ENCODE measurements around the gene OLFM3. TPM values are rescaled to one million over a fixed set of nuclear protein-coding genes. Genes with fewer than 3 reads are reported as not detected.

OLFM3 gene
- total RNA-seq, 2 experiments from 2014 or later: not detected

GRCh38 chr1:101928829-101929228 lies 67.9 kb downstream of the OLFM3 start:
- Mint-ChIP-seq H3K27ac (no peak overlapping the region), H3K9me3 (ENCODE audit: low read depth) (peaks cover 2% of the 10 kb centered on the region), H3K4me1 (no peaks in the 10 kb centered on the region), H3K27me3 (no peaks in the 10 kb centered on the region), H3K4me3 (no peak overlapping the region), H3K36me3 (no peaks in the 10 kb centered on the region)
- ATAC-seq (no peak), DNase-seq (no peak)
- CTCF ChIA-PET: no interaction called here

- CTCF ChIA-PET: no interaction called here
Measured at GRCh38 chr1:101924700-101925099, 72.0 kb downstream of the OLFM3 start.

GRCh38 chr1:101920577-101920976 lies 76.1 kb downstream of the OLFM3 start:
- Mint-ChIP-seq H3K27me3 (no peaks in the 10 kb centered on the region), H3K9me3 (ENCODE audit: low read depth) (no peaks in the 10 kb centered on the region), H3K4me3 (no peak overlapping the region), H3K27ac (no peak overlapping the region), H3K4me1 (no peaks in the 10 kb centered on the region), H3K36me3 (no peaks in the 10 kb centered on the region)
- DNase-seq: no peak
- ATAC-seq: no peak
- CTCF ChIA-PET: no interaction called here

More at GRCh38 chr1:101924700-101925099, 72.0 kb downstream of the OLFM3 start:
- no peak overlapping the region for H3K27ac Mint-ChIP-seq
- H3K9me3 Mint-ChIP-seq (ENCODE audit: low read depth): no peaks in the 10 kb centered on the region
- no peaks in the 10 kb centered on the region for H3K36me3 Mint-ChIP-seq
- H3K4me3 Mint-ChIP-seq: no peak overlapping the region
- DNase-seq (no peak), ATAC-seq (no peak)
- no peaks in the 10 kb centered on the region for H3K27me3 Mint-ChIP-seq
- no peaks in the 10 kb centered on the region for H3K4me1 Mint-ChIP-seq

GRCh38 chr1:101918277-101918676 lies 78.4 kb downstream of the OLFM3 start:
- Mint-ChIP-seq H3K27me3 (no peaks in the 10 kb centered on the region), H3K9me3 (ENCODE audit: low read depth) (no peaks in the 10 kb centered on the region), H3K4me3 (no peak overlapping the region), H3K4me1 (no peaks in the 10 kb centered on the region), H3K27ac (no peak overlapping the region), H3K36me3 (no peaks in the 10 kb centered on the region)
- CTCF ChIA-PET: no interaction called here
- ATAC-seq: no peak
- DNase-seq: no peak

DNA sequence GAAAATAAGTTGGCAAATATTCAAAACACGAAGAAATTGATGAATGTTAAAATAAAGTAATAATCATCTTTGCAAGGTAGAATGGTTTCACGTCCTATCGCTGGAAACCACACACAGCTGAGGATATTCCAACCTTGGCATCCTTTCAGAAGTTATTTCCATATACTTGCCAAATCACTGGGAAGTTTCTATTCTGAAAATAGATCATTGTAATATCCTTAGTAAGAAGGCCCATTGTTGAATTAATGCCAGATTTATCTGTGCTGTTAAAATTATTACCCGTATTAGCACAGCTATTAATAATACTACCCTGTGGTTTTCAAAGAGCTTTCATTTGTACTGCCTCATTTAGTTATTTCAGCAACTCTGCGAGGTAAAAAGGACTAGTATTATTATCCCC lies 81.1 kb downstream of the OLFM3 start:
- Mint-ChIP-seq H3K9me3 (ENCODE audit: low read depth) (no peaks in the 10 kb centered on the region), H3K4me3 (no peak overlapping the region), H3K4me1 (no peaks in the 10 kb centered on the region), H3K36me3 (no peaks in the 10 kb centered on the region), H3K27me3 (no peaks in the 10 kb centered on the region), H3K27ac (no peak overlapping the region)
- no peak for ATAC-seq
- CTCF ChIA-PET: no interaction called here
- no peak for DNase-seq

DNA sequence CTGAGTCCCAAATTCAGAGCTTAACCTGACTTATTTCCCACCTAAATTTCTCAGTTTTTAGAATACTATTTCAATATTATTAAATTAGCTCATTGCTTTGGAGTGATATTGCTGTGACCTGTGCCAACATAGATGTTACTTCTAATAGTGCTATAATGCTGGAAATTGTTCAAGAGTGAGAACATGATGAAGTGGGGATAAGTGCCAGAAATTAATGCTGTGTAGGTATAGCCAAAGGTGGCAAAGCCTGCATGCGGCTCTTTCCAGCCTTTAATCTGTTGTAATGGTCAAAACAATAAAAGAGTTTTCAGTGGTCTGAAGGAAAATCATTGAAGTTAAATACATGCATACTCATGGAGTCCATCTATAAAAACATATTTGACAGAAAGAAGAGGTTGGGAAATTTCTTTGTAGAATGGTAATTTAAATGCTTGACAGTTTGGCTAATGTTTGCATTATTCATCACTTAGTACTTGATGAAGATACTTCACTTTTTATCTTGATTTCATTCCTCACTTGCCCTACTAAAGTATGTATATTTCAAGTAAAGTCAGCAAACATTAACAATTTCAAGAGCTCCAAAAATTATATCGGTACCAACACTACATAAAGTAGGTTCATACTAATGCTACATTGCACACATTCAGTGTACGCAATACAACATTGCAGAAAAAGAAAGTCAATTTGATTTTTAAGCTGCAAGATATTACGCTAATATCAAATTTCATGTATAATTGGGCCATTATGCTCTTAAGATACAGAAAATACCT lies 82.1 kb downstream of the OLFM3 start:
- CTCF ChIA-PET: no interaction called here

GRCh38 chr1:101911894-101912293 lies 84.8 kb downstream of the OLFM3 start:
- Mint-ChIP-seq H3K9me3 (ENCODE audit: low read depth) (no peaks in the 10 kb centered on the region), H3K4me1 (no peaks in the 10 kb centered on the region), H3K4me3 (no peak overlapping the region), H3K27ac (no peak overlapping the region), H3K27me3 (no peaks in the 10 kb centered on the region), H3K36me3 (no peaks in the 10 kb centered on the region)
- no peak for ATAC-seq
- CTCF ChIA-PET: no interaction called here
- no peak for DNase-seq

More for the DNA sequence above, 82.1 kb downstream of the OLFM3 start:
- H3K4me1 Mint-ChIP-seq: no peaks in the 10 kb centered on the region
- H3K4me3 Mint-ChIP-seq: no peak overlapping the region
- ATAC-seq (no peak), DNase-seq (no peak)
- no peaks in the 10 kb centered on the region for H3K36me3 Mint-ChIP-seq
- no peaks in the 10 kb centered on the region for H3K27me3 Mint-ChIP-seq
- H3K9me3 Mint-ChIP-seq (ENCODE audit: low read depth): no peaks in the 10 kb centered on the region
- no peak overlapping the region for H3K27ac Mint-ChIP-seq

- Mint-ChIP-seq H3K4me3 (no peak overlapping the region), H3K9me3 (ENCODE audit: low read depth) (no peaks in the 10 kb centered on the region), H3K27ac (no peak overlapping the region), H3K4me1 (no peaks in the 10 kb centered on the region), H3K27me3 (no peaks in the 10 kb centered on the region), H3K36me3 (no peaks in the 10 kb centered on the region)
- CTCF ChIA-PET: no interaction called here
- DNase-seq: no peak
- ATAC-seq: no peak
Measured at GRCh38 chr1:101908980-101909379, 87.7 kb downstream of the OLFM3 start.

DNA sequence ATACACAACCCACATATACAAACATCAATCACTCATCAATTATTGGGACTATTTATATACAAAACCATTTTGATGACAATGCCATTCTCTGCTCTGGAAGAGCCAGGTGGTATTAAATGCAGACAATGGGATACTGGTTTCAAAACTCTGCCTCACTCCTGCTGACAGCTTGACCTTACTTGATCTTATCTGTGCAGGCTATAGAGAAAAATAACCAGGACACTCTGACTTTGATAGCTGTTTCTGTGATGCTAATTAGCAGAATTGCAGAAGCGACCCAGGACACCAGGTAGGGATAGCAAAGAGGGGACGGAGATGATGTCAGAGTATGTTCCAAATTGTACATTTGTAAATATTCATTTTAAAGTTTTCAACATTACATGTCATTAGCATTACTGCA lies 89.5 kb downstream of the OLFM3 start:
- CTCF ChIA-PET: no interaction called here

GRCh38 chr1:101905283-101905835 lies 91.4 kb downstream of the OLFM3 start:
- no peak overlapping the region for H3K27ac Mint-ChIP-seq
- DNase-seq (no peak), ATAC-seq (no peak)
- no peaks in the 10 kb centered on the region for H3K9me3 Mint-ChIP-seq (ENCODE audit: low read depth)
- no peaks in the 10 kb centered on the region for H3K36me3 Mint-ChIP-seq
- CTCF ChIA-PET: no interaction called here
- H3K4me1 Mint-ChIP-seq: no peaks in the 10 kb centered on the region
- H3K4me3 Mint-ChIP-seq: no peak overlapping the region
- no peaks in the 10 kb centered on the region for H3K27me3 Mint-ChIP-seq

More for the DNA sequence above, 89.5 kb downstream of the OLFM3 start:
- DNase-seq (no peak), ATAC-seq (no peak)
- Mint-ChIP-seq H3K36me3 (no peaks in the 10 kb centered on the region), H3K27ac (no peak overlapping the region), H3K4me3 (no peak overlapping the region), H3K27me3 (no peaks in the 10 kb centered on the region), H3K9me3 (ENCODE audit: low read depth) (no peaks in the 10 kb centered on the region), H3K4me1 (no peaks in the 10 kb centered on the region)

GRCh38 chr1:101902199-101902598 lies 94.5 kb downstream of the OLFM3 start:
- no peaks in the 10 kb centered on the region for H3K27me3 Mint-ChIP-seq
- no peak overlapping the region for H3K4me3 Mint-ChIP-seq
- no peaks in the 10 kb centered on the region for H3K36me3 Mint-ChIP-seq
- ATAC-seq: no peak
- H3K27ac Mint-ChIP-seq: no peak overlapping the region
- CTCF ChIA-PET: no interaction called here
- H3K4me1 Mint-ChIP-seq: no peaks in the 10 kb centered on the region
- H3K9me3 Mint-ChIP-seq (ENCODE audit: low read depth): no peaks in the 10 kb centered on the region
- no peak for DNase-seq

DNA sequence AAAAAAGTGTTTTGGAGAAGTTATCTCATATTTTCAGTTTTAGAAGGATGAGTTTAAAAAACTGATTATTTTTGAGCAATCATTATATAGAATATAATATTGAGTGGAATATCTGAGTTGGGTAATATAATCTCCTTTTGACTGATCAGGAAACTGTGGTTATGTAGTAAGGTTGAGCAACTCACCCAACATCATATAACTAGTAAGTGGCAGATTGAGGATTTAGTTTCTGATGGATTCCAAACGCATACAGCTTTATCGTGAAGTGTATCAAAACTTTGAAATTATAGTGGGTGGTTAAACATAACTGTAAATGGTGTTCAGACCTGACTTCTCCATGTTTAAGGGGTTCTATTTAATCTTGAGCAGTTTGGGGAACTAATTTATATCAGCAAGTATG lies 98.6 kb downstream of the OLFM3 start:
- Mint-ChIP-seq H3K27ac (no peak overlapping the region), H3K4me3 (no peak overlapping the region), H3K36me3 (no peaks in the 10 kb centered on the region), H3K4me1 (no peaks in the 10 kb centered on the region), H3K9me3 (ENCODE audit: low read depth) (no peaks in the 10 kb centered on the region), H3K27me3 (no peaks in the 10 kb centered on the region)
- DNase-seq: no peak
- no peak for ATAC-seq
- CTCF ChIA-PET: no interaction called here

GRCh38 chr1:101884621-101885020 lies 112.1 kb downstream of the OLFM3 start:
- Mint-ChIP-seq H3K27me3 (no peaks in the 10 kb centered on the region), H3K36me3 (no peaks in the 10 kb centered on the region), H3K4me1 (no peaks in the 10 kb centered on the region), H3K4me3 (no peak overlapping the region), H3K9me3 (ENCODE audit: low read depth) (no peaks in the 10 kb centered on the region), H3K27ac (no peak overlapping the region)
- no peak for DNase-seq
- CTCF ChIA-PET: no interaction called here
- ATAC-seq: no peak

- no peak for DNase-seq
- Mint-ChIP-seq H3K36me3 (no peaks in the 10 kb centered on the region), H3K9me3 (ENCODE audit: low read depth) (no peaks in the 10 kb centered on the region), H3K4me3 (no peak overlapping the region), H3K27me3 (no peaks in the 10 kb centered on the region), H3K27ac (no peak overlapping the region), H3K4me1 (no peaks in the 10 kb centered on the region)
- ATAC-seq: no peak
- CTCF ChIA-PET: no interaction called here
Measured at GRCh38 chr1:101875891-101876290, 120.8 kb downstream of the OLFM3 start.
